Activated CD4-positive, alpha-beta T cell treated with anti-CD3 and anti-CD28 coated beads for 4 hours (primary cell): ENCODE data around the gene SLCO1A2.
"Not testable (repeated sequence)": the region's sequence is repeated elsewhere in the genome, so short reads cannot be mapped to it uniquely, and the experiment has no call there.

Experiments used
- DNase-seq, 2 donors: peaks; one replicate each; pipeline ENCODE4 v3.0.0-alpha.2; 2020

The SLCO1A2 gene, protein sequence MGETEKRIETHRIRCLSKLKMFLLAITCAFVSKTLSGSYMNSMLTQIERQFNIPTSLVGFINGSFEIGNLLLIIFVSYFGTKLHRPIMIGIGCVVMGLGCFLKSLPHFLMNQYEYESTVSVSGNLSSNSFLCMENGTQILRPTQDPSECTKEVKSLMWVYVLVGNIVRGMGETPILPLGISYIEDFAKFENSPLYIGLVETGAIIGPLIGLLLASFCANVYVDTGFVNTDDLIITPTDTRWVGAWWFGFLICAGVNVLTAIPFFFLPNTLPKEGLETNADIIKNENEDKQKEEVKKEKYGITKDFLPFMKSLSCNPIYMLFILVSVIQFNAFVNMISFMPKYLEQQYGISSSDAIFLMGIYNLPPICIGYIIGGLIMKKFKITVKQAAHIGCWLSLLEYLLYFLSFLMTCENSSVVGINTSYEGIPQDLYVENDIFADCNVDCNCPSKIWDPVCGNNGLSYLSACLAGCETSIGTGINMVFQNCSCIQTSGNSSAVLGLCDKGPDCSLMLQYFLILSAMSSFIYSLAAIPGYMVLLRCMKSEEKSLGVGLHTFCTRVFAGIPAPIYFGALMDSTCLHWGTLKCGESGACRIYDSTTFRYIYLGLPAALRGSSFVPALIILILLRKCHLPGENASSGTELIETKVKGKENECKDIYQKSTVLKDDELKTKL

GRCh38 chr12:21334771-21335325 lies at the start of gene SLCO1A2:
TSS of gene SLCO1A2 (minus strand) at chr12:21334917. CDS start at chr12:21334647, 270 bp downstream.
- no peak for DNase-seq

GRCh38 chr12:21384261-21384660 lies 49.5 kb upstream of the SLCO1A2 start:
- DNase-seq, result no peak

- DNase-seq, result not testable (repeated sequence)
Observed at GRCh38 chr12:21381320-21381719, 46.6 kb upstream of the SLCO1A2 start.

DNA sequence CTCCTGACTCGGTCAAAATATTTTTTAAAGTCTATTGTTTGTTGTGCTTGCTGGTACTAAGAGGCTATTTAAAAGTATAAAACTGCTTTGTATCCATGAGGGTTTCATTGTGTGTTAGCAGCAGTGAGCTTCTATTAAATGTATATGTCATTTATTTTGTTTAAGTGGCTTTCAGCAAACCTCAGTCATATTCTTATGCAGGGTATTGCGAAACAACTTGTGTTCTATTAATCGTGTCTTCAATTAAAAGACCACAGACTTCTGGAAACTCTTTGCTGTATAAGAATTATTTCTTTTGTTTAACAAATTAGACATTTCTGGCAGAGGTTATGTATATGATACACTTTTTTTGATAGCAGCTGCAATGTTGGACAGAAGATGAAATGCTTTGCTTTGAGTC lies 44.5 kb upstream of the SLCO1A2 start:
- no peak for DNase-seq

GRCh38 chr12:21372602-21373001 lies 37.9 kb upstream of the SLCO1A2 start, which contains the start of gene IAPP:
TSS of gene IAPP (plus strand) at chr12:21372902. CDS start at chr12:21373352, 450 bp downstream.
- DNase-seq, result no peak

DNA sequence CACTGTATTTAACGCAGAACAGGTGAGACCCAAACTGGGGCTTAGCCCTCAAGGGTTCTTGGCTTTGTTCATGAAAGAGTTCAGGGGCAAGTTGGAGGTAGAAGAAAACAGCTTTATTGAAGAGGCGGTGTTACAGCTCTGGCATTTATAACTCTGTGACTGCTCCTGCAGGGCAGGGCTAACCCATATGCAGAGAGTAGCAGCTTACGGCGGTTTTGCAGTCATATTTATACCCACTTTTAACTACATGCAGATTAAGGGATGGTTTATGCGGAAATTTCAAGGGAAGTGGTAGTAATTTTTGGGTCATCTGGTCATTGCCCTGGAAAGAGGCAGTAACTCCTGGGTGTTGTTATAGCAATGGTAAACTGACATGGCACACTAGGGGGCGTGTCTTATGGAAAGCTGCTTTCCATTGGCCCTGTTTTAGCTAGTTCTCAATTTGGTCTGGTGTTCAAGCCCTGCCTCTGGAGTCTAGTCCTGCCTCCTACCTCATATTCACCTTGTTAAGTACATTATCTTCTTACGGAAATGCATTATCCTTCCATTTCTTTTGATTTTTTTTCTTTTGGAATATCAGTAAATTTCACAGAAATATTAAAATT lies 36.2 kb upstream of the SLCO1A2 start:
- no peak for DNase-seq

- no peak for DNase-seq
Observed at GRCh38 chr12:21369141-21369980, 34.6 kb upstream of the SLCO1A2 start.

DNA sequence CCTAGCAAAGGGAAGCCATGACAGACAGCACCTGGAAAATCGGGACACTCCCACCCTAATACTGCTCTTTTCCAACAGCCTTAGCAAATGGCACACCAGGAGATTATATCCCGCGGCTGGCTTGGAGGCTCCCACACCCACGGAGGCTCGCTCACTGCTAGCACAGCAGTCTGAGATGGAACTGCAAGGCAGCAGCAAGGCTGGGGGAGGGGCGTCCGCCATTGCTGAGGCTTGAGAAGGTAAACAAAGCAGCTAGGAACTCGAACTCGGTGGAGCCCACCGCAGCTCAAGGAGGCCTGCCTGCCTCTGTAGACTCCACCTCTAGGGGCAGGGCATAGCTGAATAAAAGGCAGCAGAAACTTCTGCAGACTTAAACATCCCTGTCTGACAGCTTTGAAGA lies 25.9 kb upstream of the SLCO1A2 start:
- not testable (repeated sequence) for DNase-seq

DNA sequence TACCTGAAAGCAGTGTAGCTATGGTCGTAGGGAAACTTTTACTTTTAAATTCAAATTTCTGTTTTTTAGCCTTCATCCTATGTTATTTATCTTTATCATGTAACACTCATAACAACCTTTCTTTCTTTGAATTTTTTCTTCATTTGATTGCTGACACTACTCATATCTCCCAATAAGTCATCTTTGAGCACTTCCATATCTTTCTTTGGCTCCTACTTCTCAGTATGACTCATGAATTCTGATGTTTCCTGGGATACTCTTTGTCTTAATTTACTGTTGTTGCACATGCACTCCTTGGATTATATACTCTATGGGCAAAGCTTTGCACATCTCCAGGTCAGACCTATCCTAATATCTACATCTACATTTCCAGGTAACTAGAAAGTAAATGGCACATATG lies 19.9 kb upstream of the SLCO1A2 start:
- DNase-seq, result no peak

- DNase-seq, result no peak
Observed at GRCh38 chr12:21353948-21354347, 19.2 kb upstream of the SLCO1A2 start.

GRCh38 chr12:21353487-21353886 lies 18.8 kb upstream of the SLCO1A2 start:
- no peak for DNase-seq

DNA sequence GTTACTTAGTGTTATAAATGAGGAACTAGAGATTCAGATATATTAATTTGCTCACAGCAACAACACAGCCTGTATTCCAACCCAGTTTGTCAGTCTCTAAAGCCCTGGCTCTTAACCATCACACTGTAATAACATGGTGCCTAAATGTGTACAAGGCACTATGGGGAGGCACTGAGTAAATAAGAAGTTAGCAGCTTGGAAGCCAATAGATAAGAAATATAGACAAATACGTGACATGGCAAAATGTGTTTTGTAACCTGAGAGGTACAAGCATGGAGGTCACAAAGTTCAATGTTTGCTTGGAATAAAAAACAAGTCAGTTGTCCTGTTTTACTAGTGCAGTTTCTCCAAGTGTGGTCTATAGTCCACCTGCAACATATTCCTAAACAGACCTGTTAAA lies 16.3 kb upstream of the SLCO1A2 start:
- no peak for DNase-seq

DNA sequence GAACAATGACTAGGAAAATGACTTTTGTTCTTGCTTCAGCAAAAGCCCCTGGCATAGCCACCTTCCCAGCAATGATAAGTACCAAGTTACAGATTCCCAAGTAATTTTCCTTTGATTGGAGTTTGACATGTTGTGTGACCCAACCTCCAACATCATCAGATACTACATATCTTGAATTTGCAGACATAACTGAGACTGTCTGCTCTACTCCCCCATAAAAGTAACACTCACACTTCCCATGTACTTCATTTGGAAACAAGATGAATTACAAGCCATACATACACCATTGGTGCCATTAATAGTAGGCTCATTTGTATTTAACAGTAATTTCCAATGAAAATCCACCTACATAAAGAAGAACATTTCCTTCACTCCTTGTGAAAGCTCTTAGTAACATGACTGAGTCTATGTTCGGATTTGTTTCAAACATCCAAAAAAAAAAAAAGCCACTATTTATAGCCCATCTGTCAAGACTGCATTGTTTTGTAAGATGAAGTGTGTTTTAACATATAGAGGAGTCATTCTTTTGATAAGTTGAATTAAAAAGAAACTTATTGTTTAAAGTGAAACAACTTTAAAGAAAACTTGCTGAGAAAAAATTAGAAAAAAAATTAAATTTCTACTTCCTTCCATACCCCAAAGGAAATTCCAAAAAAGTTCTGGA lies 12.0 kb upstream of the SLCO1A2 start:
- no peak for DNase-seq

DNA sequence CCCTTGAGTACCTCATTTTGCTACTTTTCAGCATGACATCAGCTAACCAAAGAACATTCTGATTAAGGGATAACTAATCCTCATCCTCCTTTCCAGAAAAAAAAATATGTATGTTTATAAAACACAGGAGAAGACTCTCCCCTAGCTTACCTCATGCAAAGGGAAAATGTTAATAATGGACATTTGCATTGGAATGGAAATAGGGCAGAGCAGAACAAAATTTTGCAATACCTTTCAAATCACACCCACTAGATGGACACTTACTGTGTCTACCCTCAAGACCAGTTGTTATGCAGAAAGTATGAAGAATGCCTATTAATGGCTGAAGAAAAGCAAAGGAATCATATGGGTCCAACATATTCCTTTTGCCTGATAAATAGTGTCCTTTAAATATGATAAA lies 8.9 kb upstream of the SLCO1A2 start:
- no peak for DNase-seq

DNA sequence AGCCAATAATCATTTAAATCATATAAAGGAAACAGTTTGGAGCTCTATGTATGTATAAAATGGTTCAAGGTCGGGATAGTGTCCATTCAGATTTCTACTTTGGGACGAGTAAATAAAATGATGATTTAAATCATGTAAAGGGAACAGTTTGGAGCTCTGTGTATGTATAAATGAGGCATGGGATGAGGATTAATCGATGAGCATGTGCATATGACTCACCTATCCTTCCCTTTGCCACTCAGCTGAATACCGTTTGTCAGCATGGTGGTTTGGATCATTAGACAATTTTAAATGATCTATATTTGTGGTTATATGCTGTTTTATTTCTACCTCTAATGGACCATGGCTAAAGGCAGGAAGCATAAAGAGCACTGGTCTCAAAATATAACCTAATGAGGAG lies 7.1 kb upstream of the SLCO1A2 start:
- DNase-seq, result no peak

DNA sequence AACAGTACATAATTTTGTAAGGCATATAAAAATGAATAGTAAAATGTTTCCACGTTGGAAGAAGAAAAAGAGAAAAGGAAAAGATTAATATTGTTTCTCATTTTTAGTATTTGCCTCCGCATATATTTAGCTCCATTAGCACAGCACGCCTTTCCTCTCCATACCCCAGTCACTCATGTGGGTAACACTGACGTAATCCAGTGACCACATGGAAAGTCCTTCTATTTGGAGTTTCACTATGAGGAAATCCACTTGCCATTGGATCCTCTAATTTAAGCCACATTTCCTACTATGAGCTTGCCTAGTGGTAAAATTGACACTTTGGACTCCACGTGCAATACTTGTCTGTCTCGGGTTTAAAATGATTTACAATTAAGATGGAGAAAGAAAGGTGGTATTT lies 5.7 kb upstream of the SLCO1A2 start:
- no peak for DNase-seq

DNA sequence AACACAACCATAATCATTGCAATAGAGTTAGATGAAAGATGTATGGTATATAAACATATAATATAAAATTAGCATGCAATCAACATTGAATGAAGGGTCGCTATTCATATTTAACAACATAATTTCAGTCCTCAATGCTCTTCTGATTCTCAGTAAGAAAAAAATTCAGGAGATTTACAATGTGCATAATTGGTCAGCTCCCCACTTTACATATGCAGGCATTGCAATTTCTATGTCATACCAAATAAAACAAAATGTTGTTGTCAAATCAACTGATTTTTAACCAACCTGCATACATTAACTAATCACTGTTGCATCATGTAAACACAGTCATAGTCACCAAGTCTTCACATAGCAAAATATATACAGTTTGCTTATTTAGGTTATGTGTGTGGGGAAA lies 5.2 kb upstream of the SLCO1A2 start:
- no peak for DNase-seq

DNA sequence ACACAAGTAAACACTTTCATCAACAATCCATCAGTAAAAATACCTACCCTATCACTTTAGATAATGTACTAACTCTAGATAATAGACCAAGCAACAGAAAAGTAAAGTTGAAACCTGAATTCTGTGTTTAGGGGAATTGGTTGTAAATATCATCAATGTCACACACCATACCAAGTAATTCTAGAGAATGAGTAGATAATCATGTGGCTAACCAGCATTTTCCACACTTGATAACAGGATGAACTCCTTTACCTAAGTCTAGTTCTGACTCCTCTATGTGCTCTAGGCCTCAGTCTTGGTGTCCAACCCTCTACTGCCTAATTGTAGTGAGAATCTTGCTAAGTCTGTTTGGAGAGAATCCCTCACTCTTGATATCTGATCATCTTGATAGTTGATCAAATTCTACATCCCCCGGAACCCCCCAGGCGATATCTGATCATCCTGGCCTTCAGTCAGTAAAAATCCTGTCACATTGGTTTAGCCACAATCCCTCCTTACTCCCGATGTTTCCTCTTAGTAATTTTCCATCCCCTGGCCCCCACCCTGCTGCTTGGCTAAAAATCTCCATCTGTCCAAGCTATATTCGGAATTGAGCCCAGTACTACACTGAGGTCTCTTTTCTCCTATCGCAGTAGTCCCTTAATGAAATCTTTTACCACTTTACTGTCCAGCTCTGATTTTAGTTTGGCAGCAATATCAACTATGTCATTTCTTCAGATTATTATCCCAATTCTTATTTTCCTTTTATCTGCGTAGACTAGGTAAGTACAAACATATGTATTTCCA lies 3.4 kb upstream of the SLCO1A2 start:
- no peak for DNase-seq

DNA sequence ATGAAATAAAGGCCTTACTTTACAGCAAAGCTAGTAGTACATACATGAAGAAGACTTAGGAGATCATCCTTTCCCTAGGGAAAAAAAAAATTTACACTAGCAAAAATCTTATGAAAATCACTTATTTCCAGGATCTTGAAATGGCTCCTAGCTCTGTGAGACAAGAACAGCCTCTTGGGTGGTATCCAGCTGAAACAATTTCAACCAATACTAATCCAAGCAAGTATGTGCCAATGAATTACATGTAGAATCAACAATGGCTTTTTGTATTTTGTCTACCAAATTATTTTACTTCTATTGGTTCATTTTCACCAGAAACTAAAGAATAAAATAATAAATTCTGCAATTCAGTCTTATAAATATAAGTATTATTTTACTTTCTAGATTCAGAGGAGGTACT lies 2.7 kb upstream of the SLCO1A2 start:
- DNase-seq, result no peak

DNA sequence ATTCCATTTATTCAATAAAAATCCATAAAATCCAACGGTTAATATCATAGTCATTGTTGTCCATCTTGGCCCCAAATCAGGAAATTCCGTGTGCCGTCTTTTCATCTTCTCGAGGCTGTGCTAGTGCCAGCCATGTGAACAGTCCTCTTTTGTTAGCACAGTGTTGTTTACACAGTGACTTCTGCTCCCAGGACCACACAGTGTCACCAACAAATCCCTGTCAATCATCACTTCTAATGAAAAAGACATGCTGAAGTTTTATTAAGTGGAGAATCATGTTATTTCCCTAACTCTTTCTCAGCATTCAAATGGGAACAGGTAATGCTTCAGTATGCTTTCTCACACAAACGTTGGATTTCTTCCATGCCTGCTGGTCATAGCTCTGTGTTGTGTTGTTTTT lies 1.9 kb upstream of the SLCO1A2 start:
- DNase-seq, result no peak

DNA sequence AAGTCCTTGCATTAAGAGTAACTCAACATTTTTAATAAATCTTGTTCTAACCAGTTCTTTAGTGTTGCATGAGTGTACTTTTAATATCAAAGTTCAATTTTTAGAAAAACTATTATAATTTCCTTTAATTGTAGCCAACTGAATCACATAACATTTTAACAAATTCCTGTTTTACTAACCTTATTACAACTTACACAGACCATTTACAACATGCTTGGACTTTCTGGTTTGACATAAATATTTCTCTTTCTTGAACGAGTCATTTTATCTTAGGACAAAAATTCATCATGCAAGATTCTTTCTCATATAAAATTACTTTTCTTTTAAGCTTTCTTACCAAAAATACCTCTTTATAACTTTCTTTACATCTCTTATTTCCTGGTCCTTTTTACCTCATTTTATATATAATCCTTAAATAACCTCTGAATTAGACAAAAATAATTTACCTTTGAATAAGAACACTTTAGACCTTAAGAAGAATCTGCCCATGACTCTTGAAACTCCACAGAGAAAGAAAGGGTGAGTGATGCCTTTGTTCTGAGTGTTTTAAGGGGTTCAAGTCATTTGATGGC lies 3.9 kb downstream of the SLCO1A2 start:
- no peak for DNase-seq
